NCI-H2196 (cell line): ENCODE measurements around the gene IL34.

Experiments
- DNase-seq: peaks from one replicate; lab custom pipeline; 2025; ENCODE audit not compliant: unreplicated experiment; lab: John Stamatoyannopoulos, UW

The IL34 gene

GRCh38 chr16:70676675-70677498 is 30.5 kb downstream of the IL34 start:
- DNase-seq: no peak

- DNase-seq: no peak
These were observed 31.3 kb downstream of the IL34 start for GRCh38 chr16:70677499-70678120.

GRCh38 chr16:70678121-70678897 is 31.9 kb downstream of the IL34 start:
- no peak for DNase-seq

GRCh38 chr16:70678898-70679670 is 32.7 kb downstream of the IL34 start:
- DNase-seq: no peak

GRCh38 chr16:70679671-70680494 is 33.5 kb downstream of the IL34 start:
- DNase-seq: no peak

GRCh38 chr16:70680495-70681381 is 34.4 kb downstream of the IL34 start:
- no peak for DNase-seq

GRCh38 chr16:70681382-70682238 is 35.3 kb downstream of the IL34 start:
- no peak for DNase-seq

GRCh38 chr16:70682239-70683145 is 36.1 kb downstream of the IL34 start:
- DNase-seq: no peak

- DNase-seq: no peak
These were observed 37.0 kb downstream of the IL34 start for GRCh38 chr16:70683146-70683944.

GRCh38 chr16:70684146-70685060 is 38.0 kb downstream of the IL34 start:
- DNase-seq: no peak

- no peak for DNase-seq
These were observed 38.9 kb downstream of the IL34 start for GRCh38 chr16:70685061-70685937.

GRCh38 chr16:70685938-70686375 is 39.6 kb downstream of the IL34 start, which contains the start of gene MTSS2:
Gene MTSS2 (minus strand): TSS chr16:70686053. CDS start chr16:70685791, 262 bp downstream.
- peak; percentile 81 for DNase-seq

GRCh38 chr16:70686376-70687101 is 40.2 kb downstream of the IL34 start:
- DNase-seq: no peak

GRCh38 chr16:70687102-70687511 is 40.7 kb downstream of the IL34 start:
- no peak for DNase-seq
